A549 treated with Mapracorat at 1 μM for 4 hours (cell line): ENCODE data around the gene RNF6. TPM values are rescaled to one million over a fixed set of nuclear protein-coding genes. Genes with fewer than 3 reads are reported as not detected.

ENCODE experiments used
- total RNA-seq: library from RNA; stranded (reverse); fragments of 200-300 nt; extraction: Qiagen RNA extraction; gene quantifications from 5 replicates; pipeline ENCODE4 v1.2.3, GENCODE V29; 2022

The RNF6 gene
- 24.1 to 29.5 TPM (median 27.5 TPM) in 5 replicates for total RNA-seq

DNA sequence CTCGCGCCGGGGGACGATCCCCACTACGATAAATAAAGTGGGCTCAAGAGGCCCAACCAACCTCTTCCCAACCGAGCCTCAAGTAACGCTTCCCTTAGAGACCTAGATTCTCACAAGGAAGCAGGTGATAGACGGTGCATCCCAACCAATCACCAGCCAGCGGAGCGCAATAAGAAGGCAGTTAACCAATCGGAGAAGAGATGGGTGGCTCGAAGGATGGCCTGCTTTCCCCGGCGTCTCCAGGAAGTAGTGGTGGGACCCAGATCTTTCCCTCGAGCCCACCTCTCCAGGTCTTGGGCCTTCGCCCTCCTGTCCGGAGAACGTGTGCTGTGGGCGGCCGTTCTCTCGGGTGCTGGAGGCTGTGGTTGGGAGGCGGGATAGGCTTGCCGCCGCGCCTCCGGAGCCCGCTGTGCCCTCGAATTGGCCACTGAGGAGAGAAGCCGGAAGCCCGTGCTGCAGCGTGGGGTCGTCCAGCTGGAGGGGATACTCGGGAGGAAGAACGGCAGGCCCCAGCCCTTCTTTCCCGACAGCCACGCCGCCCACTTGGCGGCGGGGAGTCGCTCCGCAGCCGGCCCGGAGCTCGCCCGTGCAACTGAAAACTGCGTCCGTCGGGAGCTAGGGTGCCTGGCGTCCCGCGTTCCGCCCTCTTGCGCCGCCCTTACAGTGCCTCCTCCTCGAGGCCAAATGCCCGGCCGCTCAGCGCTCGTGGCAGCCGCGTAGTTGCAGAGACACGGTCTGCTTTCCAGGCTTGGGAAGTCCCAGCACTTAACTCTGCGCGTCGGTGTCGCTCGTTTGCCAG is at the start of gene RNF6:
TSS of gene RNF6 (minus strand) at position 594 of the 799 bp plus-strand sequence. CDS start 2,665 bp downstream, outside the sequence.

DNA sequence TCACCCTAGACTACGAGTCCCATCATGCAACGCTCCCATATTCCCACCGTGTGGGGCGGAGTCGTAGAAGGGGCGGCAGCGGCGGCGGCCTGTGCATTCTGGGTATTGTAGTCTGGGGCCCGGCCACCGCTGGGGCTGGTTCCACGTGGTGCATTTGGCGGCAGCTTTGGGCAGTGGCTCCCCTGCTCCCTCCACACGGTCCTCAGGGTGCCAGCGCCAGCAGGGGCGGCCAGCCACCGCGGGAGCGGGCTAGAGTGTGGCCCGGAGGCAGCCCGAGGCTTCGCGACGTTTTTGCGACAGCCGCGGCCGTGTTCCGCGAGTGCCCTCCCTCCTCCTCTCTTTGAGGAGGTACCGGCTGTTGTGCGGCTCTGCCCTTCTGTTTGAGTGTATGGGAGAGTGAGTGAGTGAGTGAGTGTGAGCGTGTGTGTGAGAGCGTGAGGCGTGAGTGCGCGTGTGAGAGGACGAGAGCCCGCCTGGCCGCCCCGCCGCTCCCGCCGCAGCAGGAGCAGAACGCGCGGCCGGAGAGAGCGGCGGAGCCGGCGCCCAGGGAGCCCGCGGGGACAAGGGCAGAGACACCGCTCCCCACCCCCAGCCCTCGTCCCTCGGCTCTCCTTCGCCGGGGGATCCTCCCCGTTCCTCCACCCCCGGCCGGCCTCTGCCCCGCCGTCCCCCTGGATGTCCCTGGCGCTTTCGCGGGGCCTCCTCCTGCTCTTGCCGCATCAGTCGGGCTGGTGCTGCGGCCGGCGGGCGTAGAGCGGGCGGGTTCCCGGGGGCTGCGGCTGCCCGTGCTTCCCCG is 31.9 kb upstream of the RNF6 start, which contains the start of gene CDK8:
TSS of gene CDK8 (plus strand) at position 343 of the 796 bp plus-strand sequence. CDS start 513 bp downstream, outside the sequence.

Other genes with a start within 250 kb of the RNF6 start
- gene SHISA2, start 170.3 kb downstream of the RNF6 start, total RNA-seq, result not detected in 5 replicates
- gene CDK8, start 31.8 kb upstream of the RNF6 start, total RNA-seq, result 10.9 to 12.3 TPM (median 11.4 TPM) in 5 replicates